Measurements from ENCODE around the gene TNFRSF6B. TPM values are rescaled to one million over a fixed set of nuclear protein-coding genes. Genes with fewer than 3 reads are reported as not detected.
"Not testable (repeated sequence)": the region's sequence is repeated elsewhere in the genome, so short reads cannot be mapped to it uniquely, and the experiment has no call there.

The TNFRSF6B gene
- total and polyA plus RNA-seq, 3 experiments from 2014 or later = 0.22 TPM; not detected in 2

GRCh38 chr20:63658749-63659187, 37.7 kb upstream of the TNFRSF6B start:
- H3K4me1 Mint-ChIP-seq = peaks cover 25 to 46% (median 40%) of the 10 kb centered on the region in 3 donors
- Histone ChIP-seq H3K27ac (ENCODE audit: low read depth, low read length) (peak overlapping the region; percentile 66), H3K4me3 (ENCODE audit: low read length) (peak overlapping the region; percentile 96), H3K4me1 (ENCODE audit: insufficient read depth, low read length) (peaks cover 36% of the 10 kb centered on the region), H3K36me3 (ENCODE audit: insufficient read depth, low read length) (no peaks in the 10 kb centered on the region), H3K27me3 (ENCODE audit: insufficient read depth, low read length, poor library complexity, severe bottlenecking) (no peaks in the 10 kb centered on the region), H3K9me3 (ENCODE audit: low read length) (no peaks in the 10 kb centered on the region)
- peaks cover 0 to 36% (median 0%) of the 10 kb centered on the region in 3 donors for H3K36me3 Mint-ChIP-seq
- CTCF ChIA-PET = interaction anchor here (0.7 to 1.6 kb wide), 10 partner anchors 10 to 206 kb away, joined by 3 to 12 read pairs (median 4); partner anchors contain the start of genes HELZ2, PTK6 and TPD52L2
- DNase-seq = no peak
- H3K4me3 Mint-ChIP-seq = peak overlapping the region; percentile 94 to 96 (median 95)
- no peaks in the 10 kb centered on the region for H3K9me3 Mint-ChIP-seq
- POLR2A ChIA-PET = interaction anchor here (0.6 to 1.5 kb wide), 10 partner anchors 17 to 138 kb away, joined by 3 to 9 read pairs (median 4); partner anchors contain the start of genes ARFRP1, GMEB2 and ZGPAT
- peak overlapping the region; percentile 92 to 98 (median 95) for H3K27ac Mint-ChIP-seq
- peaks cover 0 to 8% of the 10 kb centered on the region in 2 donors for H3K27me3 Mint-ChIP-seq

DNA sequence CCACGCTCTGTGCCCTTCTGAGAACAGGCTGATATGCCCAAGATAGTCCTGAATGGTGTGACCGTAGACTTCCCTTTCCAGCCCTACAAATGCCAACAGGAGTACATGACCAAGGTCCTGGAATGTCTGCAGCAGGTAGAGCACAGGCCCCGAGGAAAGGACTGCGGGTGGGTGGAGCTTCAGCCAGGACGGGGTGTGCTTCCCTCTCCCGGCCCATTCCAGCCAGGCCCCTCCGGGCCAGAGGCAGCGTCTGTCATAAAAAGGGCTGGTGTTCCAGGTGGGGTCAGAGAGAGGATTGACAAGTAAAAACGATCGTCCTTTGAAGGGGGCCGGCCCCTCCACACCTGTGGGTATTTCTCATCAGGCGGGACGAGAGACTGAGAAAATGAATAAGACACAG, 37.1 kb upstream of the TNFRSF6B start:
- H3K9me3 ChIP-seq (ENCODE audit: low read length) = no peaks in the 10 kb centered on the region
- peak overlapping the region; percentile 94 to 96 (median 95) for H3K4me3 Mint-ChIP-seq
- H3K27me3 Mint-ChIP-seq = peaks cover 0 to 7% of the 10 kb centered on the region in 2 donors
- H3K4me1 ChIP-seq (ENCODE audit: insufficient read depth, low read length) = peaks cover 30% of the 10 kb centered on the region
- ChIA-PET POLR2A (no interaction called here), CTCF (no interaction called here)
- peaks cover 0 to 39% (median 0%) of the 10 kb centered on the region in 3 donors for H3K36me3 Mint-ChIP-seq
- DNase-seq = no peak
- no peaks in the 10 kb centered on the region for H3K27me3 ChIP-seq (ENCODE audit: insufficient read depth, low read length, poor library complexity, severe bottlenecking)
- peak overlapping the region in 1 of 8 donors; percentile 28 for H3K27ac Mint-ChIP-seq
- no peak overlapping the region for H3K27ac ChIP-seq (ENCODE audit: low read depth, low read length)
- H3K36me3 ChIP-seq (ENCODE audit: insufficient read depth, low read length) = no peaks in the 10 kb centered on the region
- H3K4me3 ChIP-seq (ENCODE audit: low read length) = no peak overlapping the region
- H3K9me3 Mint-ChIP-seq = no peaks in the 10 kb centered on the region
- H3K4me1 Mint-ChIP-seq = peaks cover 19 to 40% (median 34%) of the 10 kb centered on the region in 3 donors

DNA sequence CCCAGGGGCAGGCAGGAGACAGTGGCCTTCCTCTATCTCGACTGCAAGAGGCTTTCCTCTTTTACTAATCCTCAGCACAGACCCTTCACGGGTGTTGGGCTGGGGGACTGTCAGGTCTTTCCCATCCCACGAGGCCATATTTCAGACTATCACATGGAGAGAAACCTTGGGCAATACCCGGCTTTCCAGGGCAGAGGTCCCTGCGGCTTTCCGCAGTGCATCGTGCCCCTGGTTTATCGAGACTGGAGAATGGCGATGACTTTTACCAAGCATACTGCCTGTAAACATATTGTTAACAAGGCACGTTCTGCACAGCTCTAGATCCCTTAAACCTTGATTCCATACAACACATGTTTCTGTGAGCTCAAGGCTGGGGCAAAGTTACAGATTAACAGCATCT, 36.3 kb upstream of the TNFRSF6B start:
- H3K4me3 ChIP-seq (ENCODE audit: low read length); H3K27me3 Mint-ChIP-seq; DNase-seq; H3K36me3 ChIP-seq (ENCODE audit: insufficient read depth, low read length); H3K9me3 Mint-ChIP-seq; H3K9me3 ChIP-seq (ENCODE audit: low read length); H3K27ac ChIP-seq (ENCODE audit: low read depth, low read length); H3K27me3 ChIP-seq (ENCODE audit: insufficient read depth, low read length, poor library complexity, severe bottlenecking); POLR2A ChIA-PET: not testable (repeated sequence)
- peak overlapping the region in 5 of 7 donors; percentile 7 to 96 (median 64) for H3K4me3 Mint-ChIP-seq
- CTCF ChIA-PET = interaction anchor here (0.9 kb wide), 1 partner anchor 78 kb away, joined by 3 read pairs; no protein-coding TSS in a partner anchor
- peaks cover 0 to 42% (median 0%) of the 10 kb centered on the region in 3 donors for H3K36me3 Mint-ChIP-seq
- peak overlapping the region in 1 of 8 donors; percentile 67 for H3K27ac Mint-ChIP-seq
- H3K4me1 Mint-ChIP-seq = peaks cover 14 to 34% (median 28%) of the 10 kb centered on the region in 3 donors
- H3K4me1 ChIP-seq (ENCODE audit: insufficient read depth, low read length) = peaks cover 22% of the 10 kb centered on the region

GRCh38 chr20:63660622-63661021, 35.8 kb upstream of the TNFRSF6B start:
- Histone ChIP-seq H3K4me3 (ENCODE audit: low read length) (no peak overlapping the region), H3K9me3 (ENCODE audit: low read length) (no peaks in the 10 kb centered on the region), H3K4me1 (ENCODE audit: insufficient read depth, low read length) (peaks cover 19% of the 10 kb centered on the region), H3K36me3 (ENCODE audit: insufficient read depth, low read length) (no peaks in the 10 kb centered on the region), H3K27ac (ENCODE audit: low read depth, low read length) (no peak overlapping the region), H3K27me3 (ENCODE audit: insufficient read depth, low read length, poor library complexity, severe bottlenecking) (no peaks in the 10 kb centered on the region)
- no peaks in the 10 kb centered on the region for H3K9me3 Mint-ChIP-seq
- H3K27me3 Mint-ChIP-seq = peaks cover 0 to 7% of the 10 kb centered on the region in 2 donors
- CTCF ChIA-PET = interaction anchor here (0.9 kb wide), 1 partner anchor 79 kb away, joined by 3 read pairs; no protein-coding TSS in a partner anchor
- POLR2A ChIA-PET = no interaction called here
- DNase-seq = no peak
- H3K27ac Mint-ChIP-seq = peak overlapping the region in 1 of 8 donors; percentile 67
- H3K4me3 Mint-ChIP-seq = peak overlapping the region in 5 of 7 donors; percentile 13 to 96 (median 43)
- H3K36me3 Mint-ChIP-seq = peaks cover 0 to 44% (median 0%) of the 10 kb centered on the region in 3 donors
- H3K4me1 Mint-ChIP-seq = peaks cover 14 to 31% (median 28%) of the 10 kb centered on the region in 3 donors

- H3K27me3 ChIP-seq (ENCODE audit: insufficient read depth, low read length, poor library complexity, severe bottlenecking) = no peaks in the 10 kb centered on the region
- no peaks in the 10 kb centered on the region for H3K36me3 ChIP-seq (ENCODE audit: insufficient read depth, low read length)
- H3K9me3 ChIP-seq (ENCODE audit: low read length) = no peaks in the 10 kb centered on the region
- H3K4me1 ChIP-seq (ENCODE audit: insufficient read depth, low read length) = peaks cover 19% of the 10 kb centered on the region
- H3K4me1 Mint-ChIP-seq = peaks cover 14 to 31% (median 28%) of the 10 kb centered on the region in 3 donors
- no peak for DNase-seq
- H3K27ac Mint-ChIP-seq = peak overlapping the region in 1 of 8 donors; percentile 67
- no peak overlapping the region for H3K27ac ChIP-seq (ENCODE audit: low read depth, low read length)
- POLR2A ChIA-PET = no interaction called here
- H3K4me3 Mint-ChIP-seq = peak overlapping the region in 2 of 7 donors; percentile 13 to 96
- no peak overlapping the region for H3K4me3 ChIP-seq (ENCODE audit: low read length)
- peaks cover 0 to 7% of the 10 kb centered on the region in 2 donors for H3K27me3 Mint-ChIP-seq
- H3K9me3 Mint-ChIP-seq = no peaks in the 10 kb centered on the region
- CTCF ChIA-PET = interaction anchor here (0.9 kb wide), 1 partner anchor 79 kb away, joined by 3 read pairs; no protein-coding TSS in a partner anchor
- H3K36me3 Mint-ChIP-seq = peaks cover 0 to 49% (median 2%) of the 10 kb centered on the region in 3 donors
Measured at GRCh38 chr20:63661108-63661507, 35.3 kb upstream of the TNFRSF6B start.

GRCh38 chr20:63661959-63662812, 34.3 kb upstream of the TNFRSF6B start:
- Mint-ChIP-seq H3K9me3 (no peaks in the 10 kb centered on the region), H3K36me3 (peaks cover 0 to 56% (median 3%) of the 10 kb centered on the region in 3 donors), H3K27me3 (peaks cover 0 to 7% of the 10 kb centered on the region in 2 donors), H3K27ac (peak overlapping the region in 2 of 8 donors; percentile 43 to 67), H3K4me1 (peaks cover 14 to 31% (median 28%) of the 10 kb centered on the region in 3 donors), H3K4me3 (peak overlapping the region in 1 of 7 donors; percentile 59)
- ChIA-PET CTCF (interaction anchor here (1.4 kb wide), 1 partner anchor 20 kb away, joined by 4 read pairs; no protein-coding TSS in a partner anchor), POLR2A (no interaction called here)
- DNase-seq = peak in 1 of 5 donors; percentile 44
- no peak overlapping the region for H3K4me3 ChIP-seq (ENCODE audit: low read length)
- no peaks in the 10 kb centered on the region for H3K27me3 ChIP-seq (ENCODE audit: insufficient read depth, low read length, poor library complexity, severe bottlenecking)
- H3K4me1 ChIP-seq (ENCODE audit: insufficient read depth, low read length) = peaks cover 18% of the 10 kb centered on the region
- H3K9me3 ChIP-seq (ENCODE audit: low read length) = no peaks in the 10 kb centered on the region
- no peaks in the 10 kb centered on the region for H3K36me3 ChIP-seq (ENCODE audit: insufficient read depth, low read length)
- no peak overlapping the region for H3K27ac ChIP-seq (ENCODE audit: low read depth, low read length)

DNA sequence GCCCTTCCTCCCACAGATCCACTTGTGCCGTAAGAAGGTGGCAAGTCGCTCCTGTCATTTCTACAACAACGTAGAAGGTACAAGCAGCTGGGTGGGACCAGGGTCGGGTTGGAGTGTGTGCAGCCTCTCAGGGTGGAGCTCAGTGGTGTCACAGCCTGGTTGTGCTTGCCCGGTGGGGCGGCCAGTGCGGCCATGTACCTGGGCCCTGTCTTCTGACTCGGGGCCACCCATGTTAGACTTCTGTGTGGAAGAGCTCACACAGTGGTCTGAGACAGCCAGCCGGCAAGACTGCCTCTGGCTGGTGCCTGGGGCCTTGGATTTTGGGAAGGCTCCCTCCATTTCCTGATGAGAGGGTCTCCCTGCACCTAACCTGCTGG, 33.7 kb upstream of the TNFRSF6B start:
- Mint-ChIP-seq H3K27me3 (peaks cover 0 to 7% of the 10 kb centered on the region in 2 donors), H3K36me3 (peaks cover 0 to 62% (median 3%) of the 10 kb centered on the region in 3 donors), H3K27ac (no peak overlapping the region), H3K4me3 (no peak overlapping the region), H3K4me1 (peaks cover 14 to 28% (median 26%) of the 10 kb centered on the region in 3 donors), H3K9me3 (no peaks in the 10 kb centered on the region)
- H3K27me3 ChIP-seq (ENCODE audit: insufficient read depth, low read length, poor library complexity, severe bottlenecking) = no peaks in the 10 kb centered on the region
- CTCF ChIA-PET = interaction anchor here (1.4 kb wide), 1 partner anchor 21 kb away, joined by 4 read pairs; no protein-coding TSS in a partner anchor
- no peaks in the 10 kb centered on the region for H3K9me3 ChIP-seq (ENCODE audit: low read length)
- no peak overlapping the region for H3K4me3 ChIP-seq (ENCODE audit: low read length)
- no peak for DNase-seq
- H3K4me1 ChIP-seq (ENCODE audit: insufficient read depth, low read length) = peaks cover 12% of the 10 kb centered on the region
- POLR2A ChIA-PET = no interaction called here
- no peaks in the 10 kb centered on the region for H3K36me3 ChIP-seq (ENCODE audit: insufficient read depth, low read length)
- no peak overlapping the region for H3K27ac ChIP-seq (ENCODE audit: low read depth, low read length)

All from CD8-positive, alpha-beta memory T cell (primary cell).